ENCODE results near the gene WNT7B.

The WNT7B gene

GRCh38 chr22:45922661-45923060, 54.3 kb downstream of the WNT7B start:
- DNase-seq: no peak

DNA sequence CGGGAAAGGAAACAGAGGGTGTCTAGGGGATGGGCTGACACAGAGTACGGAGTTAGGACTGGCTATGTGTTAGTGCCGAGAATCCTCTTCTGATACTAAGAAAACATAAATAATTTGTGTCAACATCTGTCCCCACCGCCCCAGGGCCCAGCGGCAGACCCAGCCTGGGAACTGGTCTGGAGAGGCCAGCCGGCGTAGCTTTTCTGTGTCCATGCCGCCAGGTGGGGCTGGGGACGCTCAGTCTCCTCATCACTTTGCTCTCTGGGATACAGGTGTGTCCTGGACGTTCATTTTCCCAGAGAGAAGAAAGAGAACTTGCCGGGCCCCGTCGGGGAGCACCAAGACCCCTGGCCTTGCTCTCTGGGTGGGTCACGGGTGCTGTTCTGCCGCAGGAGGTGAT, 54.7 kb downstream of the WNT7B start:
- no peak for DNase-seq

- no peak for DNase-seq
These were observed 57.3 kb downstream of the WNT7B start for GRCh38 chr22:45919504-45920286.

- no peak for DNase-seq
These were observed 58.2 kb downstream of the WNT7B start for GRCh38 chr22:45918459-45919370.

DNA sequence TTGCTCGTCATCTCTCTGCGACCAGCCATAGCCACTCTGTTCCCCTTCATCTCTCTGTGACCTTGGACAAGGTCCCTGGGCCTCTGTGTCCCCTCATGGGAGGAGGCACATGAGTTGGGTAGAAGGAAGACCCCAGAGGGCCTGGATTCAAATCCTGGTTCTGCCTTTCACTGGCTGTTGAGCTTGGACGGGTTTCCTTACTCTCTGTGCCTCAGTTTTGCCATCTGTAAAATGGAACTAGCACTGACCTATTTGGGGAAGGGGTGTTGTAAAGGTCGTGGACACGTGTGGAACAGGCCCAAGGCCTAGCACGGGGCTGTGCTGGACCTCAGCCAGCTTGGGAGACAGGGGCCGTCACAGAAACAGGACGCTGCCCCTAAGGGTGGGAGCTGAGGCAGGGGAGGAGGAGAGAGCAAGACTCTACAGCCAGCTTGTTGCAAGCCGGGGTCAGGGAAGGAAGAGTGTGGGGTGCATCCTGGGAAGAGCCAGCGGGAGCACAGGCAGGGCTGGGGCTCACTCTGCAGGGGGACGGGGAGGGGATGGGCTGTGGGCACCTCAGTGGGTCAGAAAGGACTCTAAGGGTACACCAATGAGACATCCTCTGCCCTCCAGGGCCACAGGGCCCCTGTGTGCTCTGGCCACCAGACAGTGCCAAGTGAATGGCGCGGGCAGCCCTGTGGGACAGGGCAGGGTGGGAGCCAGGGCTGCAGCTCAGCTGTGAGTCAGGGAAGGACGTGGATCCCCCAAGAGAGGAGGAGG, 59.1 kb downstream of the WNT7B start:
- no peak for DNase-seq

DNA sequence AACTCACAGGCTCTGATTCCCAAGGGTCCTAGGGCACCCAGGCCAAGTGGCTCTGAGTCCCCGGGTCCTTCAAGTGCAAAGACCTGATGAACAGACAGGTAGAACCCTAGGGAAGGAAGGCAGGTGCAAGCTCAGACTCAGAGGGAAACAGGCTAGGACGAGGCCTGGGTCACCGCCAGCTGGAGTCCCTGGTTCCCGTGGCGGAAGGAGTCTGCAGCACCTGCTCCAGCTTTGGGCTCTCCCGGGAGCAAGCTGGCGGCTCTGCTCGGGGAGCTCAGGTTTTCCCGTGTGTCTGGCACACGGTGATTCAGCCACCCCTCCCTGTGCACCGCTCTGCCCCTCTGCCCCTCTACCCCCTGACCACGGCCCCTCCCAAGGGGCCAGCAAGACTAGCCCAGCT, 59.8 kb downstream of the WNT7B start:
- no peak for DNase-seq

DNA sequence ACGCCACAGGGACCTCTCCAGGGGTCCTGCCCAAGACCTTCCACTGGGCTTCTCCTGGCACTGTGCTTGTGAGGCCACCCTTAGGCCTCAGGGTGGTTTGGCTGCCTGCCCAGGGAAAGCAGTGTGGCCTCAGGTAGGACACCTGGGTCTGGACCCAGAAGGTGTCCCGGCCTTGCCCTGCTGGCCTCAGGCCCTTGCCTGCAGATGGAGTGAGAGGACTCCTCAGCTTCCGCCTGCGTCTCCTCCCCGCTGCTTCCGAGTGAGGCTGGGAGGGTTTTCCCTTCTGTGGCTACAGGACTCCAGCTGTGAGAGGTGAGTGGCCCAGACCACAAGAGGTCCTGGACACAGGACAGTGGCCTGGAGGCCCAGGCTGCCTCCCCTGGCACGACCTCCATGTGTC, 60.4 kb downstream of the WNT7B start:
- DNase-seq: no peak

GRCh38 chr22:45915841-45916240, 61.1 kb downstream of the WNT7B start:
- no peak for DNase-seq

GRCh38 chr22:45915151-45915550, 61.8 kb downstream of the WNT7B start:
- no peak for DNase-seq

GRCh38 chr22:45914309-45914708, 62.7 kb downstream of the WNT7B start:
- DNase-seq: no peak

GRCh38 chr22:45912910-45913309, 64.1 kb downstream of the WNT7B start:
- no peak for DNase-seq

DNA sequence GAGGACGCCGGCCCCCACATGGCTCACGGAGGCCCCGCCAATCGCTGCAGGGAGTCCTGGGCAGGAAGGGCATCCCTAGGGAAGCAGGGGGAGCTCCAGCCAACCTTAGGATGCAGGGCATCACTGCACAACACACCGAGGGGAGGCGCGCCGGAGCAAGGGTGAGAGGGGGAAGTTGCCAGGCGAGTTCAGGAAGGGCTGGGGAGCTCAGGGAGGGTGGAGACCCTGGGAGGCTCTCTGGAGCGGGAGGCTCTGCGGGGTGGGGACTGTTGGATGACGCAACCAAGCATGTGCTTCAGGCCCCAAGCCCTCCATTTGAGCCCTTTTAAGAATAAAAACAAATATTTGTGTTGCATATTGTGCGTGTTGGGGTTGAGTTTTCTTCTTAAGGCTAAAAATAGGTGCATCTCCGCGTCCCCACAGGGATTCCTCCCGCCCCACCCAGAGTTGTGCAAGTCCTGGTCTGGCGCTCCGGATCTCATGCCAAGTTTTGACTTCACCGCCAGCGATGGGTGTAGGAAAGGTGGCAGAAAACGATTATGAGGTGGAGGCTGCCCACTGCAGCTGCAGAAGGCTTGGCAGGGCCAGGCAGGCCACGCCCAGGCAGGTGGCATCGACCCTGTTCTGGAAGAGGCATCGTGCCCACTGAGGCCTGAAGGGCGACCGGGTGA, 65.2 kb downstream of the WNT7B start:
- DNase-seq: no peak

GRCh38 chr22:45910928-45911467, 66.0 kb downstream of the WNT7B start:
- no peak for DNase-seq

- no peak for DNase-seq
These were observed 68.0 kb downstream of the WNT7B start for GRCh38 chr22:45908961-45909360.

- no peak for DNase-seq
These were observed 69.0 kb downstream of the WNT7B start for GRCh38 chr22:45907996-45908395.

- no peak for DNase-seq
These were observed 69.6 kb downstream of the WNT7B start for GRCh38 chr22:45907378-45907777.

DNA sequence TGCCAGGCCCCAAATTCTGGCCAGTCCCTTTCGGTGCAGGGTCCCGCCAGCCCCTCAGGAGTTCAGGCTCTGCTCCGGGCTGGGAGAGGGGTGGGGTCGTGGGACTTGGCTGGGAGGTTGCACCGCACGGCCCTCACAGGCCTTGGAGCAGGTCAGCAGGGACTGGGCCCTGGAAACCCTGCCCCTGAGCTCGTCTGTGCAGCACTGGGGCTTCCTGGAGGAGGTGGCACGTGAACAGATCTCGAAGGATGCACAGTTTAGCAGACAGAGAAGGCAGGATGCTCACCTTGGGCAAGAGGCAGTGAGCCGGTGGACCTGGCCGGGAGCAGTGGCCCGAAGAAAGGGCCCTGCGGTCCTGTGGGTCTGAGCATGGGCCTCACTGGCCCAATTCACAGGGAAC, 70.0 kb downstream of the WNT7B start:
- DNase-seq: no peak

DNA sequence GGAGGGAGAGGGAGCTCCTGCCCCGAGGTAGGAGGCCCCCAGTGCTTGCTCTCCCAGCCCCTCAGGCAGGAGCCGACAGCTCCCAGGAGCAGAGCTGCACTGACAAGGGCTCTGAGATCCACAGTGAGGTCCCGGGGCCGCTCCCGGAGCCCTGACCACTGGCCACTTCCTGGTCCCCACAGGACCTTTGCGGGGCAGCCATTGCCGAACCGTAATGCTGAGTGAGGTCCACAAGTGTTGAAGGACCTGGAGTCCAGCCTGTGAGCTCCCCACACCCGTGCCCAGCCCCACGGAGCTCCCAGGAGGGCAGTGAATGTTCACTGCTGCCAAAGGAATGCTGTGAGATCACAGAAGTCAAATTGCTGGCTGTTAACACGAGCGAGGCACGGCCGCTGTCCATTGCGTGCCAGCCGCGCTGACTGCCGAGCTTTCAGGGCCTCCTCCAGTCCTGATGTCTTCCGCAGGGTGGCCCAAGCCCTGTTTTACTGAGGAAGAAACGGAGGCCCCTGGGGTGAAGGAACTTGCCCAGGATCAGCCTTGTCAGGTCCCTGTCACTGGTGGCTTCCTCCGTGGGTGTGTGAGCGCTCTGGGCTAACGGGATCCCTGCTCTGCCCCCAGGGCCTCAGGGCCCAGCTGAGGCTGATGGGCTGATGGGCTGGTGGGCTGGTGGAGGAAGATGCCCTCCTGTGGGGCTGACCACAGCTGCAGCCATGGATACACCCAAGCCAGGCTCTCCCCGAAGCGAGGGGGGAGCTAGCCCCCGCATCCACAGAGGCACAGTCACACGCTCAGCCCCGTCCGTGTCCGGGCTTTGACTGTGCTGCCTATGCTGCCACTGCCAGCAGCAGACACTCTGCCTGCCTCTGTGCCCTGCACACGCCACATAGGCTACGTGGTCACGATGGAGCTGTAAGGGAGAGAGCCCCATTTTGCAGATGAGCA, 70.8 kb downstream of the WNT7B start:
- DNase-seq: no peak

- DNase-seq: no peak
These were observed 71.5 kb downstream of the WNT7B start for GRCh38 chr22:45905326-45905923.

- no peak for DNase-seq
These were observed 72.7 kb downstream of the WNT7B start for GRCh38 chr22:45904236-45904635.

Measured in CD4-positive, alpha-beta T cell treated with Interleukin-21 for 1 hour (primary cell).